ENCODE measurements around the gene AIMP1.
"Not testable (repeated sequence)": the region's sequence is repeated elsewhere in the genome, so short reads cannot be mapped to it uniquely, and the experiment has no call there.

Gene AIMP1

GRCh38 chr4:106385853-106386393 lies 69.6 kb downstream of the AIMP1 start:
- no peak for TF ChIP-seq CTCF (IDR thresholded peaks at IDR 0.05; ENCODE audit: low read depth, low read length, missing control alignments)
- DNase-seq (ENCODE audit: extremely low read depth, low read depth): no peak
- no peak overlapping the region for H3K4me3 ChIP-seq (replicated peaks; ENCODE audit: low read depth, low read length)

GRCh38 chr4:106395582-106395981 lies 79.2 kb downstream of the AIMP1 start:
- H3K4me3 ChIP-seq (replicated peaks; ENCODE audit: low read depth, low read length): no peak overlapping the region
- DNase-seq (ENCODE audit: extremely low read depth, low read depth): no peak
- no peak for TF ChIP-seq CTCF (IDR thresholded peaks at IDR 0.05; ENCODE audit: low read depth, low read length, missing control alignments)

GRCh38 chr4:106398898-106399297 lies 82.5 kb downstream of the AIMP1 start:
- not testable (repeated sequence) for H3K4me3 ChIP-seq (replicated peaks; ENCODE audit: low read depth, low read length); DNase-seq (ENCODE audit: extremely low read depth, low read depth)
